HG02943 (cell line): Measurements from ENCODE around the gene EIF4E1B.

ENCODE experiments used
- ATAC-seq: cut with Tn5 transposase; IDR thresholded peaks from one replicate; pipeline ENCODE4 v1.9.1; 2021; ENCODE audit warnings: mild to moderate bottlenecking, low read depth, moderate library complexity; ENCODE audit not compliant: unreplicated experiment

Gene EIF4E1B

GRCh38 chr5:176603091-176603490 lies 27.4 kb upstream of the EIF4E1B start:
- ATAC-seq = no peak

DNA sequence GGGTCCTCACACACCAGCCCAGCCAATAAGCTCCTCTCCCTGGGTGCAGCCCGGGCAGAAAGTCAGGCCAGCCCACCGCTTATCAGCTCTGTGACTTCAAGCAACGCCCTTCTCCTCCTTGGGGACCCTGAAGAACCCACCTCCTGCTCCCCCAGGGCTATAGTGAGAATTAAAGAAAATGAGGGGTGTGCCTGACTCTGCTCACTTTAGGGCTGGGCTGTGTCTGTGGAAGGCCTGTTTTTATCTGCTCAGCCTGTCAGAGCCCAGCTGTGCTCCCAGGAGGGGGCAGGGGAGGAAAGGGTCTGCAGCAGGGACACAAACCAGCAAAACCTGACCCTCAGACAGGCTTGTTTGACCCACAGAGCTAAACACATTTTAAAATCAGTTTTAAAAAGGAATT lies 24.4 kb upstream of the EIF4E1B start:
- no peak for ATAC-seq

DNA sequence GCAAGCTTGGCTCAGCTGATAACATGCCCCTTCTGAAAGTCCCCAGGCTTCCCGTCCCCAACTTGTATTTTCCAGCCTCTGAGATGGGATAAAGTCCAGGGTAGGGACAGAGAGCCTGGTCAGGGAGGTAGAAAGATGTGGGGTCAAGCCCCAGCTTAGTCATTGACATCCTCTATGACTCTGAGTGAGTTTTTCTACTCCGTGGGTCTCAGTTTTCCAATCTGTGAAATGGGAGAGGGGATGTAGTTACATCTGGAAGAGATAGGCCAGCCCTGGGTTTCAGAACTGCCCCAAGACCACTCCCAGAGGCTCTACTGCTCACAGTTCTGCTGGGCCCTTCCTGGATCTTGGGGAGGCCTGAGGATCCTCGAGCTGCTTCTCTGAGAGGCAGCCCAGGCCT lies 23.6 kb upstream of the EIF4E1B start:
- ATAC-seq = no peak

GRCh38 chr5:176608142-176608705 lies 22.3 kb upstream of the EIF4E1B start:
- ATAC-seq = no peak

GRCh38 chr5:176608937-176609723 lies 21.3 kb upstream of the EIF4E1B start:
- ATAC-seq = no peak

DNA sequence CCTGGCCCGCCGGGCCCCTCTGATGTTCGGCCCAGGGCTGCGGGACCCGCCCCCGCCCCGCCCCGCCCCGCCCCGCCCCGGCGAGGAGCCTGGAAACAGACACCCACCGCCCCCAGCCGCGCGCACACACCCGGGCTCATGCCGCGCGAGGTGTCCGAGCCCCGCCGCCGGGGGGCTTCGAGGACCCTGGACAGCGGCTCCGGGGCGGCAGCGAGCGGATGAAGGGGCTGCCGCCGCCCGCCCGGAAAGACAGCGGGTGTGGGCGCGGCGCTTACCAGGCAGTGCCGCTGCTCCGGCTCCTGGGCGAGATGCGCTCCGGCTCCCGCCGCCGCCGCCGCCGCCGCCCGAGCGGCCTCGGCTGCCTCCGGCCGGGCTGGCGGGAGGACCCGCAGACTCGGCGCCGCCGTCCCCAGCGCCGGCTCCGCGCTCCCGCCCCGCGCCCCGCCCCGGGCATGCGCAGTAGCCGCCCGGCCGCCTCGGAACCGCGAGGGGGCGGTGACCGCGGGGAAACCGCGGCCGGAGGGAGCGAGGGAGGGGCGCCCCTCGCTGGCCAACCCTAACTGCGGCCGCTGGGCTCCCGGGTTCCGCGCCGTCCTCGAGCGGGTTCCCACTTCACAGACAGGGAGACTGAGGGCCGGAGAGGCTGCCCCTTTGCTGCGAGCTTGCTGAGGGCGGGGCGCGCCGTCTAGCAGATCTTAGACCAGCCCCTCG lies 20.6 kb upstream of the EIF4E1B start, which contains the start of gene GPRIN1:
GPRIN1 (minus strand) TSS at position 433 of the 711 bp plus-strand sequence. CDS start 10,322 bp downstream, outside the sequence.
- ATAC-seq = no peak

DNA sequence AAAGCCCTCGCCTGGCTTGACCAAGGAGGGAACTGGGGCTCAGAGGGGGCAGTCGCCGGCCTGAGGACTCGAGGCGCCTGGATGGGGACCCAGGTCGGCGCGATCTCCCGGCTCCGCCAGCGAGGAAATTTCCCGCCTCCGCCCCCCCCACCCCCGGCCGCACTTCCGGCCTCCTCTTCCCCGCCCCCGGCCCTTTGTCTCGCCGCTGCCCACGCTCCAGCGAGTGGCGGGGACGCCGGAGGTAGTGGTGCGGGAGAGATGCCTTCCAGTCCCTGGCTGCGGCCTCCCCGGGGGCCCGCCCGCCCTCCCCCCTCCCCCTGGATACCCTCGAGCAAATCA lies 20.1 kb upstream of the EIF4E1B start:
- ATAC-seq = no peak

DNA sequence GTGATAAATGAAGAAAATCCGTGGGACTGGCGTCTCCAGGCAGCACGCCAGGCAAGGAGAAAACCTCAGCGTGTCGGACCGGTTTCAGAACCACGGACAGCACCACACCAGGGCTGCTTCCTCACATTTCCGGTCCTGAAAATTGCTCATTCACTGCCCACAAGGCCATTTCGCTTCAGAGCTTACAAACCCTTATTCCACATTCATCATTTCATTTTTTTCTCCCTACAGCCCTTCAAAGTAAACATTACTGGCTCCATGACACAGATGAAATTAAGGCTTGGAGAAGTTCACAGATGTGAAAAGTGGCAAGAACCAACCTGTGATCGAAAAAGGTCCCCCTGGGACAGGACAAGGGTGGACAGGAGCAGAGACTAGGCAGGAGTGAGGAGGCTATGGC lies 19.0 kb upstream of the EIF4E1B start:
- ATAC-seq = no peak

- no peak for ATAC-seq
Observed at GRCh38 chr5:176612008-176612407, 18.5 kb upstream of the EIF4E1B start.

GRCh38 chr5:176612855-176613254 lies 17.6 kb upstream of the EIF4E1B start:
- ATAC-seq = no peak

- no peak for ATAC-seq
Observed at GRCh38 chr5:176614805-176615478, 15.5 kb upstream of the EIF4E1B start.

DNA sequence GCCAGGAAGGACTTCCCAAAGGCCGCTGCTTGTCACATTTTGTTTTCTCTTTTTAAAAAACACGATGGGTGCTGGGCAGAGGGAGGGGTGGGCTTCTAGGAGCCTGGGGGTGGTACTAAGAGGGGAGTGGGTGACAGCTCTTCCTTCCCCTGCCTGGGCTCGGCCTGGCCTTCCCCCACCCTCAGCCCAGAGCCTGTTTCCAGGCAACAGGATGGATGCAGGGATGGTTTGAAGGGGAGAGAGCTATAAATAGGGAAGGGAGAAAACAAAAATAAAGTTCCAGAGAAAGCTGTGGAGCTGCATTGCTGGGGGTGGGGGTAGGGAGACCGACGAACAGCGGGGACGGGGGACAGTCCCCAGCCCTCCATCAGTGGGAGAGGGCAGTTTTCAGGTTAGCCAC lies 14.0 kb upstream of the EIF4E1B start:
- ATAC-seq = no peak

GRCh38 chr5:176618783-176619182 lies 11.7 kb upstream of the EIF4E1B start:
- ATAC-seq = no peak

- ATAC-seq = no peak
Observed at GRCh38 chr5:176619203-176619568, 11.3 kb upstream of the EIF4E1B start.

- ATAC-seq = no peak
Observed at GRCh38 chr5:176619569-176620332, 10.7 kb upstream of the EIF4E1B start.

DNA sequence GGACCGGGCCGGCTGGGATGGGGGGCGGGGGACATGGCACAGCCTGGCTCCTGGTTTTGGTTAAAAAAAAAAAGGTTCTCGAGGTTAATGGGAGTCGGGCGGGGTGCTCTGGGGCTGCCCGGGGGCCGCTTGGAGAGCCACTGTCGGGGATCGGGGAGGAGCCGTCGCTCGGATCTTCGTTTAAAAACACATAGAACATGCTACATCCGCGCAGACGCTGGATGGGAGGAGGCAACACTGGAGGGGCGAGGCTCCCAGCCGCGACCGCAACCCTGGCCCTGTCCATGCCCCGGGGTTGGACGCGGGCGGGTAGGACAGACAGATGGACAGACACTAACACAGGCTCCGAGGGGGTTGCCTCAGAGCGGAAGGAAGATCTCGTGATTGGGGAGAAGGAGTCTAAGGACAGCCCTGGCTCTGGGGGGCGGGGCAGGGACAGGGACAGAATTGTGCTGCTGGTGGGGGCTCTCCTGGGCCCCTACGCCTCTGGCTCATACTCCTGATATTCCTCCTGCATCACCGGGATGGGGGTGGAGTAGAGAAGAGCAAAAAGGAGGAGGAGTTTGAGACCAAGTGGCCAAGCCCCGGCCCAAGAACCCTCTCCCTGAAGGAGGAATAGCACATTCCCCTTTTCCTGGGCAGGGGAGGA lies 10.0 kb upstream of the EIF4E1B start:
- no peak for ATAC-seq

DNA sequence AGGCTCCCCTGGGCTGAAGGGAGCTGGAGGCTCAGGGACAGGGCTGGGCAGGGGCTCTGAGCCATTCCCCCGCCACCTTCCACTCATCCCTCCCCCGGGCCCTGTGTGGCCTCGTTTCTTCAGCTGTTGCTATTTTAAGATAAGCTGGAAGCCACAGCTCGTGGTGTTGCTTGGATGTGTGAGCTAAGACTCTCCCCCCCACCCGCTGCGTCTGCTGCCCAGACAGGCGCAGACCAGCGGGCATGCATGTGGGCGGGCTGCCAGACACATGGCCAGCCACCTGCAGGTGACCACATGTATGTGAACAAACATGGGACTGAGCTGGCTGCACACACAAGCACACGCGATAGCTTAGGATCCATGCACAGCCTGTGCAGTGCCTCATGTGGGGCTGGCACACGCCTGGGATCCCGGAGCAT lies 8.8 kb upstream of the EIF4E1B start:
- no peak for ATAC-seq

DNA sequence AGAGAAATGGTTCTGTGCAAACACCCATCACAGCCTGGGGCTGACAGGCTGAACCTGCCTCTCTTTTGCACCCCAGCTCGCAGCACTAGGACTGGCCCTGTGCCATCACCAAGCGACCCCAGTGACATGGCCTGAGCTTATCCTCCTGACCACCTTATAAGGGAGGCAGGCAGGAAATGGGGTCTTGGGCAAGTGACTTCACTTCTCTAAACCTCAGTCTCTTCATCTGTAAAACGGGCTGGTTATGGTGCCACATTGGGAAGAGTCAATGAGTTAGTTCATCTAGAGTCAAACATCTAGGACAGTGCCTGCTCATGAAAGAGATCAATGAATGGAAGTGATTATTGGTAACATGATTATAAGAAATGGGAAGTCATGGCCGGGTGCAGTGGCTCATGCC lies 6.3 kb upstream of the EIF4E1B start:
- ATAC-seq = no peak

DNA sequence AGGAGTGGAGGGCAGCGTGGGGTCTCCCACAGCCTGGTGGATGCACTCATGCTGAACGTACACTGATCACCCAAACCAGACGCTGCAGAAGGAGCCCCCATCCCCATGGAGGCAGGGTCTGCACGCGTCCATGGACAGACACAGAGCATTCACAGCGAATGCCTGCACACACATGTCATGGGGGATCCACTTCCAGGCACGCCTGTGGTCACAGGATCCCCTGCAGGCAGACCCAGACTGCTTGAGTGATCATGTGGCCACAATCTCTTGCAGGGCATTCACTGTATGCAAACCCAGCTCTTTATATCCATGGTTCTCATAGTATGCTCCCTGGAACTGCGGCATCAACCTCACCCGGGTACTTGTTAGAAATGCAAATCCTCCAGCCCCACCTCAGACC lies 5.5 kb upstream of the EIF4E1B start:
- no peak for ATAC-seq

- ATAC-seq = no peak
Observed at GRCh38 chr5:176625512-176625911, 5.0 kb upstream of the EIF4E1B start.
